Central memory CD8-positive, alpha-beta T cell (primary cell): ENCODE results near the gene MAGEF1.
A peak's percentile ranks its signal among the peaks of the same experiment; 100 is the strongest.

ENCODE experiments used
- ATAC-seq: fragments of 150-1000 bp; cut with Tn5 transposase; replicated peaks from 2 replicates; pipeline ENCODE4 v1.10.0; 2022; ENCODE audit warnings: mild to moderate bottlenecking, moderate FRiP score, moderate number of reproducible peaks; ENCODE audit not compliant: poor library complexity, severe bottlenecking; ENCODE audit errors: extremely low read depth
- DNase-seq, 2 donors: peaks; one replicate each; pipeline ENCODE4 v3.0.0; 2021; ENCODE audit warnings: low spot score in 2 of 2
- H3K27ac Mint-ChIP-seq: one replicate; pipeline ENCODE4 v1.8.0; 2022; ENCODE audit warnings: low read depth, mild to moderate bottlenecking, moderate library complexity, mixed read lengths
- H3K27me3 Mint-ChIP-seq: one replicate; pipeline ENCODE4 v1.8.0; 2022; ENCODE audit warnings: mixed read lengths
- H3K36me3 Mint-ChIP-seq: one replicate; pipeline ENCODE4 v1.8.0; 2022; ENCODE audit warnings: mild to moderate bottlenecking, moderate library complexity, mixed read lengths; ENCODE audit not compliant: insufficient read depth
- H3K4me1 Mint-ChIP-seq: one replicate; pipeline ENCODE4 v1.8.0; 2022; ENCODE audit warnings: mixed read lengths
- H3K4me3 Mint-ChIP-seq: one replicate; pipeline ENCODE4 v1.8.0; 2022; ENCODE audit warnings: mild to moderate bottlenecking, moderate library complexity, mixed read lengths
- H3K9me3 Mint-ChIP-seq: one replicate; pipeline ENCODE4 v1.8.0; 2022; ENCODE audit warnings: mixed read lengths

The MAGEF1 gene

GRCh38 chr3:184750349-184751083 lies 38.7 kb upstream of the MAGEF1 start:
- Mint-ChIP-seq H3K4me1 (no peaks in the 10 kb centered on the region), H3K27me3 (peaks cover 29% of the 10 kb centered on the region), H3K4me3 (no peak overlapping the region), H3K27ac (no peak overlapping the region), H3K9me3 (no peaks in the 10 kb centered on the region), H3K36me3 (no peaks in the 10 kb centered on the region)
- ATAC-seq: no peak
- DNase-seq: no peak

- peak overlapping the region; percentile 19 for H3K27ac Mint-ChIP-seq
- DNase-seq (no peak), ATAC-seq (no peak)
- no peaks in the 10 kb centered on the region for H3K9me3 Mint-ChIP-seq
- no peaks in the 10 kb centered on the region for H3K4me1 Mint-ChIP-seq
- H3K27me3 Mint-ChIP-seq: peaks cover 40% of the 10 kb centered on the region
- H3K36me3 Mint-ChIP-seq: no peaks in the 10 kb centered on the region
- H3K4me3 Mint-ChIP-seq: no peak overlapping the region
Observed at GRCh38 chr3:184749168-184749744, 37.4 kb upstream of the MAGEF1 start.

GRCh38 chr3:184748219-184749135 lies 36.6 kb upstream of the MAGEF1 start:
- Mint-ChIP-seq H3K36me3 (no peaks in the 10 kb centered on the region), H3K27ac (peak overlapping the region; percentile 19), H3K4me3 (no peak overlapping the region), H3K9me3 (no peaks in the 10 kb centered on the region), H3K27me3 (peaks cover 40% of the 10 kb centered on the region), H3K4me1 (no peaks in the 10 kb centered on the region)
- ATAC-seq (no peak), DNase-seq (no peak)

- no peak overlapping the region for H3K27ac Mint-ChIP-seq
- H3K4me1 Mint-ChIP-seq: no peaks in the 10 kb centered on the region
- no peak for DNase-seq
- no peak overlapping the region for H3K4me3 Mint-ChIP-seq
- H3K36me3 Mint-ChIP-seq: no peaks in the 10 kb centered on the region
- H3K9me3 Mint-ChIP-seq: no peaks in the 10 kb centered on the region
- peaks cover 40% of the 10 kb centered on the region for H3K27me3 Mint-ChIP-seq
- ATAC-seq: no peak
Observed at GRCh38 chr3:184746131-184747120, 34.6 kb upstream of the MAGEF1 start.

- DNase-seq (no peak), ATAC-seq (no peak)
- H3K36me3 Mint-ChIP-seq: no peaks in the 10 kb centered on the region
- no peaks in the 10 kb centered on the region for H3K4me1 Mint-ChIP-seq
- H3K27ac Mint-ChIP-seq: no peak overlapping the region
- peaks cover 40% of the 10 kb centered on the region for H3K27me3 Mint-ChIP-seq
- no peak overlapping the region for H3K4me3 Mint-ChIP-seq
- no peaks in the 10 kb centered on the region for H3K9me3 Mint-ChIP-seq
Observed at GRCh38 chr3:184745526-184745925, 33.7 kb upstream of the MAGEF1 start.

- Mint-ChIP-seq H3K36me3 (no peaks in the 10 kb centered on the region), H3K4me3 (no peak overlapping the region), H3K27ac (no peak overlapping the region), H3K27me3 (peaks cover 36% of the 10 kb centered on the region), H3K4me1 (no peaks in the 10 kb centered on the region), H3K9me3 (no peaks in the 10 kb centered on the region)
- no peak for ATAC-seq
- DNase-seq: no peak
Observed at GRCh38 chr3:184743248-184743647, 31.4 kb upstream of the MAGEF1 start.

- Mint-ChIP-seq H3K27me3 (peaks cover 31% of the 10 kb centered on the region), H3K9me3 (no peaks in the 10 kb centered on the region), H3K36me3 (no peaks in the 10 kb centered on the region), H3K27ac (no peak overlapping the region), H3K4me3 (no peak overlapping the region), H3K4me1 (no peaks in the 10 kb centered on the region)
- ATAC-seq: no peak
- no peak for DNase-seq
Observed at GRCh38 chr3:184742676-184743135, 30.8 kb upstream of the MAGEF1 start.

GRCh38 chr3:184741798-184742675 lies 30.2 kb upstream of the MAGEF1 start:
- H3K9me3 Mint-ChIP-seq: no peaks in the 10 kb centered on the region
- no peaks in the 10 kb centered on the region for H3K4me1 Mint-ChIP-seq
- no peak for ATAC-seq
- DNase-seq: no peak
- H3K27ac Mint-ChIP-seq: no peak overlapping the region
- no peaks in the 10 kb centered on the region for H3K36me3 Mint-ChIP-seq
- peaks cover 37% of the 10 kb centered on the region for H3K27me3 Mint-ChIP-seq
- no peak overlapping the region for H3K4me3 Mint-ChIP-seq

GRCh38 chr3:184741259-184741556 lies 29.3 kb upstream of the MAGEF1 start:
- DNase-seq (no peak), ATAC-seq (no peak)
- peaks cover 40% of the 10 kb centered on the region for H3K27me3 Mint-ChIP-seq
- H3K36me3 Mint-ChIP-seq: no peaks in the 10 kb centered on the region
- no peak overlapping the region for H3K27ac Mint-ChIP-seq
- no peaks in the 10 kb centered on the region for H3K9me3 Mint-ChIP-seq
- no peak overlapping the region for H3K4me3 Mint-ChIP-seq
- H3K4me1 Mint-ChIP-seq: no peaks in the 10 kb centered on the region

GRCh38 chr3:184740509-184741258 lies 28.8 kb upstream of the MAGEF1 start:
- DNase-seq: no peak
- ATAC-seq: no peak
- Mint-ChIP-seq H3K4me1 (no peaks in the 10 kb centered on the region), H3K36me3 (no peaks in the 10 kb centered on the region), H3K27me3 (peaks cover 43% of the 10 kb centered on the region), H3K27ac (no peak overlapping the region), H3K4me3 (no peak overlapping the region), H3K9me3 (no peaks in the 10 kb centered on the region)
